UCSD-AML1 (cell line): Measurements from ENCODE around the gene MYEF2.

Experiments used
- DNase-seq: peaks from one replicate; lab custom pipeline; 2025; ENCODE audit not compliant: unreplicated experiment; lab: John Stamatoyannopoulos, UW

MYEF2 gene, protein sequence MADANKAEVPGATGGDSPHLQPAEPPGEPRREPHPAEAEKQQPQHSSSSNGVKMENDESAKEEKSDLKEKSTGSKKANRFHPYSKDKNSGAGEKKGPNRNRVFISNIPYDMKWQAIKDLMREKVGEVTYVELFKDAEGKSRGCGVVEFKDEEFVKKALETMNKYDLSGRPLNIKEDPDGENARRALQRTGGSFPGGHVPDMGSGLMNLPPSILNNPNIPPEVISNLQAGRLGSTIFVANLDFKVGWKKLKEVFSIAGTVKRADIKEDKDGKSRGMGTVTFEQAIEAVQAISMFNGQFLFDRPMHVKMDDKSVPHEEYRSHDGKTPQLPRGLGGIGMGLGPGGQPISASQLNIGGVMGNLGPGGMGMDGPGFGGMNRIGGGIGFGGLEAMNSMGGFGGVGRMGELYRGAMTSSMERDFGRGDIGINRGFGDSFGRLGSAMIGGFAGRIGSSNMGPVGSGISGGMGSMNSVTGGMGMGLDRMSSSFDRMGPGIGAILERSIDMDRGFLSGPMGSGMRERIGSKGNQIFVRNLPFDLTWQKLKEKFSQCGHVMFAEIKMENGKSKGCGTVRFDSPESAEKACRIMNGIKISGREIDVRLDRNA

DNA sequence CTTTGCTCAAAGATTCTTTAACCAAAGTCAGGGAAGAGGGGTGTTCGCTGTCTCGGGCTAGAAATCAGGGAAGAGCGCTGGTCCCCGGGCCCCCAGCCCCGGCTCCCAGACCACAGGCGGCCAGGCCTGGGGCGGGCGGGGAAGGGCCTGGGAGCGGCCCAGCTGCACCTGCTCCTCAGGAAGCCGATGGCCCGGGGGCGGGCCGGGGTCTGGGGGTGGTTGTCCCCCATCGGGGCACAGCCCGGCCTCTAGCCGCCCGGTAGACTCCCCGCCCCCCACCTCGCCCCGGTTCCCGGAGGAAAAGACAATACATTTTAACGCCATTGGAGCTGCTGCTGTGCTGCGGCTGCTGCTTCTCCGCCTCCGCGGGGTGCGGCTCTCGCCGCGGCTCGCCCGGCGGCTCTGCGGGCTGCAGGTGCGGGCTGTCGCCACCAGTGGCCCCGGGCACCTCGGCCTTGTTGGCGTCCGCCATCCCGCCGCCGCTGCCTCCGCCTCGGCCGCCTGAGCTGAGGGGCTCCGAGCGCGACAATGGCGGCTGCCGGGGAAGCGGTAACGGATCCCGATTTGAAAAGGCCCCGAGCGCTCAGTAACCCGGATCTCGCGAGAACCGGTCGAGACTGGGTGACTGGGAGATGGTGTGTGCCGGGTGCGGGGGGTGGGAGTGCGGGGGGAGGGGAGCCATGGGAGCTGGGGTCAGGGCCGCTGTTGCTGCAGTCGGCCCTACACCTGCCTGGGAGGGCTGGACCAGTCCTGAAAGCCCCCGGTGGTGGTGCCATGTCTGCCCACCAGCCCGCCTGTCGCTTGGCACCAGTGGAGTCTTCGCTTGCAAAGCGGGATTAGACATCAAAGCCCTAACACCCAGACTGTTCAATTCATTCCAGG is at the start of gene MYEF2:
Gene MYEF2, minus strand, starts transcription at position 530 of the 882 bp plus-strand sequence. Its CDS starts 58 bp downstream, at position 472.
- no peak for DNase-seq

DNA sequence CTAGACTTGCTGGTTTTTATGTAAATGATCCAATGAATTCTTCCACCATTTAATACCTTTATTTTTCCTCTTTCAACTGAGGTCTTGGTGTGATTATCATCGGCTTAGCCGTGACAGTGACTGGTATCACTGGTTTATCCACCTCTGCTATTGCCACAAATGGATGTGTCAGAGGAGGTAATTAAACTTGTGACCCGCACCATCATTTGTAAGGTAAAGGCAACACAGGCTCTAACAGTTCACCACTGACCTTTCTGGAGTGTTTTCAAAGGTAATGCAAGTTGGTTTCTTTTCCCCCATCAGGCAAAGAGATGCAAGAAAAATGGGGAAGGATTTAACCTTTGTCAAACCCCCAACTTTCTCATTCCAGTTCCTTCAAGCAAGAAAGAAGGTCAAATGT is 47.7 kb upstream of the MYEF2 start:
- no peak for DNase-seq

DNA sequence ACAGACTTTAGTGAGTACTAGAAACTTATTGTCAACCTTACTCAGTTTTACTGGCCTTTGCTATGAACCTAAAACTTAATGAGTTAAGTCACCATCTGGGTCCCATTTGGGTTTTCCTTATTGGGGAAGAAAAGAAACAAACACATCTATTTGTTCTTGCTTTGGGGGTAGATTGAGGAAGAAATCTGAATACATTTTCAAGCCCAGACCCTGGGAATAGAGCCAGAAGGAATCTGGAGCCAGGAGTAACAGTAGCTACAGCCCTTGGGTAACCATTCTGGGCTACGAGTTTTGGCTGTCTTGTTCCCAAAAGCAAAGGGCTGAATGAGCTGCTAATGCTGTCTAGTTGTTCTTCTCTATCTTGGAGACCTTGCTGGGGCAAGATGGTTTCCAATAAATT is 44.5 kb upstream of the MYEF2 start:
- no peak for DNase-seq

DNA sequence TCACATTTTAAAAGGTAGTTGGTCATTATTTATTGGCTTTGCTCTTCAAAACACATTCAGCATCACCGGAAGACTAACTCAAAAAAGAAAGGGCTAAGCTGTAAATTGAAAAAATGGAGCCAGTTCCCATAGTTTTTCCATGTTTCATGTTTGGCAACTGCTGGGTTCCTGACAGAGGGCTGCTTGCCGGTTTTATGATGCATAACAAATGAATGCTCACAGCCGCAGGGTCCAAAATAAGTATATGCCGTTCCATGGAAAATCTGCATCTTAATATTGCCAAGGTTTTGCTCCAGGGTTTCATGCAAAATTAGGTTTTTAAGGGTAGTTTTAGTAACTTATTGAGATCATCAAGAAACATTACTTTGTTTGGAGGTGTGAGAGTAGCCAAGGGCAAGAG is 43.8 kb upstream of the MYEF2 start:
- DNase-seq, result no peak

DNA sequence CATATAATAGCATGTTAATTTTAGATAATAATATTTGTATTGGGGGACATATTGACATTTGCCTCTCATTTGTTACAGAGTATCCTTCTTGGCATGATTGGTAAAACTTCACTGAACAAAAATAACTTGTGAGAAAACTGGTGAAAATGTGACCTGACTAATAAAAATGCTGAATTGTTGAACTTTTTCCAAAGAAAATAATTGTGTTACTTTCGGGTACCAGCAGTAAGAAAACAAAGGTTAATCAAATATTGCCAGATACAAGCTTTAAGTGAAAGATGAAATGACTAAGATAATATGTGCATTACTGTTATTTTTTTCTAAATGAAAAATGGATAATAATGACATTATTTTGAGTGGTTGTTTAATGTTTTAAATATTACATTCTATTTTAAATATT is 43.2 kb upstream of the MYEF2 start:
- no peak for DNase-seq

DNA sequence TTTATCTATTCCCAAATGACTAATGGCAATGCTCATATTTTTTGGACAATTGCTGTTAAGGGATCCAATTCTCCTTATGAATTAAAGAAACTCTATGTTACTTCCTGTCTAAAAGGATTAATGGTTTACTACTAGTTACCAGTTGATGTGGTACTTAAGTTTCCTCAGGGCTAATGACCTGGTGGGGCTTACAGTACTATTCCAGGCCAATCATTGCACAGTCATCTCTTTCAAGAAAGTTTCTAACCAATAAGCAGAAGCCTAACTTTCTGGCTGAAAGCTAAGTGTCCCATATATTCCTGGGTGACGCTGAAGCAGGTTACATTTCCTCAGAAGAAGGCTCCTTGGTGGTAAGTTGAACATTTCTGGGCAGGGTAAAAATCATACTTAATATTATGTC is 27.9 kb upstream of the MYEF2 start, which contains the start of gene SLC12A1:
Gene SLC12A1, plus strand, starts transcription at position 322 of the 400 bp plus-strand sequence. CDS start 1,418 bp downstream, outside the sequence.
- DNase-seq, result no peak

DNA sequence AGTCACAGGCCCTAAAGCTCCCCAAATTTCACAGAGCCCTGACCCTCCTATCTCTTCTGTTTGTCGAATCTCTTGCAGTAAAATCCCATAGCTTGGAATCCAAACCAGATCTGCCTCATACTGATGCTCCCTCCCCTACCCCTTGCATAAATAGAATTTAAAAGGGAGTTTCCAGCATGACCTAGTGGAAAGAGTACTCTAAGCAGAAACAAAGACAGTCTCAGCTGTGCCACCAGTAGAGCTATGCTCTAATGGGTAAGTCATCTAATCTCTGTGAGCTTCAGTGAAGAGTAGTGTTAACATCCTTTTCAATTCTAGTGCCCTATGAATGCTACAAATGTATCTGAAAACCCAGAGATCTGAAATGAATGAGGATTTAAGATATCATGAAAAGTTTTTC is 24.0 kb upstream of the MYEF2 start:
- no peak for DNase-seq

DNA sequence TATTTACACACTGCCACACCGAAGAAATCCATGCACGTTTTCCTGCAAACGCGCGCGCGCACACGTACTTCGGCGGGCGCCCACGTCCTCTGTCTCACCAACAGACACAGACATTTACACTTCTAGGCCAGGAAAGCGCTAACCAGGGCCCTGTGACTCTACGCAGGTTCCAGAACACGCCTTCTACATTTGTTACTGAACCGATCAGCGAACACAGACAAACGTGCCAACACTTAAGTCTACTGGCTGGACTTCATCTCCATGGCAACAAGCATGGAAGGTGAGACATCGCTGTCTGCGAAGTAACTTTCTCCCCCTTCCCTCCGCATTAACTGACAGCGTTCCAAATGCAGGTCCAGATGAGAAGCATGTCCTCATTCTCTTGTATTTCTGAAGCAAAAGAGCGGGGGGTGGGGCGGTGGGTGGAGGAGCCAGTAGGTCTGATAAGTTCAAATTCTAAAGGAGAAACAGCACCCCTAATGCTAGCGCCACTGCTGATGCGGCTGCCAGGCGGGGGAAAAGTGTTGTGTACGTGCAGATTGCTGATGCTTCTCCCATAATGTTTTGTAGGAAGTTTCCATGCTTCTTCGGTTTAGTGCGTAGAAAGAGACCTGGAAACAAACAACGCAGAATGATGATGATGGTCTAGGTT is 13.6 kb upstream of the MYEF2 start, which contains the start of gene CTXN2:
Gene CTXN2, plus strand, starts transcription at position 92 of the 652 bp plus-strand sequence. CDS start 9,636 bp downstream, outside the sequence.
- no peak for DNase-seq

DNA sequence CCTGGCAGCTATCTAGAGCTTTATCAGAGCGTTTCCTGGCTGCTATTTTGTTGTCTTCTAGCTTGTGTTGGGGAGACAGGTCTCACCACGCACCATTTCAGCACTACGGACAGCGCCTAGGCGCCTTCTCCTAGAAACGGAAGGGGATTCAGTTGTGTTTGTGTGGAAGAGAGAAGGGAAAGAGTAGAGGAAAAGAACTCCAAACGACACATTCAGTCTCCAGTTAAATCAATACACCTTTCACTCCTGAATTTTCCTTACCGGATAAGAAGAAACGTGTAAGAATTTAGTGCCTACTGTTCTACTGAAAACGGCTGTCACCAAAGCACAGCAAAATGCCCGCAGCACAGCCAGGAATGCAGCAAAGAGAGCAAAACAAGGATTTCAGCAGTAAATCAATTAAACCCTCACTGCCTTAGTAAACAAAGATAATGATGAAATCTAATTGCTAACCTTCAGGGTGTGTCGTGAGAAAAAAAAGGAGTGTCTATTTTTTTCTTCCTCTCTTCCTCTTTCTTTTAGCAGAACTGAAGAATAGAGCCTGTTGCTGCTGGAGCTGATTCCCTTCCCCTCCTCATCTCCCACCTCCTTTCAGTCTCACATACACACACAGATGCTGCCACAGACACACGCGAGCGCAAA is 13.0 kb upstream of the MYEF2 start:
- peak; percentile 34 for DNase-seq

DNA sequence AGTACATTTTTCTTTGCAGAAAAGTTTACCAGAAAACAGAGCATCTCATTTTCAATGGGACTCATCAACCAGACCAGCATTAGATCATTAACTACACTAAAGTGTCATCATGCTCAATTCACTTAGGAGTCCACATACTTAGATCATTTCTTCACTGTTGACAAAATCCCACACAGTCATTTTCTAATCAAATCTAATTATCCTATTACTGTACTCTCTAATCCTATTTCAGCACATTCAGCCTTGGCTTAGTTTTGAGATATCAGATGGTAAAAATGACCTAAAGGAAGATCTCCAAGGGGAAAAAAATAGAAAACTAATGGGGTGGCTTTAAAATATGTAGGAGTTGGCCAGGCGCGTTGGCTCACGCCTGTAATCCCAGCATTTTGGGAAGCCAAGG is 8.2 kb upstream of the MYEF2 start:
- no peak for DNase-seq

DNA sequence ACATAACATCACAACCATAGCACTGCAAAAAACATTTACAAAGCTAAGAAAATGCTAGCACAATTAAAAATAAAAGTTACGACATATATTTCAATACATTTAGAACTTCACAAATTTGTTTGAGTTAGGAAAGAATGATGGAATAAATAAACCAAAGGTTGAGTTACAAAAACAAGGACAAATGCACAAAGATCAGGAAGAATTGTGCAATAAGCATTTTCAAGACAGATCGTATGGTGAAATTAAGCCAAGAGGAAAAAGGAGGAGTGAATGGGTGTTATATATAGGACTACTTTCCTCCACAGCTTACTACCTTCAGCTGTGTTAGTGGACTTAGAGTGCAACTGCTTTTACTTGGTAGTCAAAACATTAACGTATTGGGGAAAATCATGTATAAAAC is 7.4 kb upstream of the MYEF2 start:
- DNase-seq, result no peak

DNA sequence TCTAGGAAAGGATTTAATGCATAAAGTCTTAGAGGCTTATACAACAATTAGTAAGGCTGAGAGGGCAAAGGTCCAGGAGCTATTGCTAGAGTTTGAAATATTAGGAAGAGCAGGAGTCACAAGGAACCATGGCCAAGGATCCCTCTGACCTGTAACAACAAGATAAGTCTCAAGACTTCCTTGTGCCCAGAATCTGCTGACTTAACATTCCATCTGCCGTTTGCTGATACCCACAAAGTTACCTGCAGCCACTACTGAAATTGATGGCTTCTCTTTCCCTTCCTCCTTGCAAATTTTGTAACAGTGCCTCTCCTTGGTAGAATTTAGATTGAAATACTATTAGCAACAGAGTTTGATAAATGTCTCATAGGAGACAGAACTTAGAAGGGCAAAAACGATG is 4.7 kb upstream of the MYEF2 start:
- no peak for DNase-seq

DNA sequence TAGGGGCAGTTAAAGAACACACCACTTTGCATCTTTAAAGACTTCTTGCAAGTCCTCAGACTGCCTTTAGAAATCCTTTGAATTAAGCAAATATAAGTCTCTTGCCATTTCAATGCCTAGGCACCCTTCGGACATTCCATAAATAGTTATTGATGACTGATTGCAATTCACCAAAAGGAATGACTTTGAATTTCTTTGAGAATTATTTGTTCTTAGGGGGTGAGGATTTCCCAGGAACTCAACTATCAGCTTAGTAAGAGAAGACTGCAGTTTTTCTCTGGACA is 495 bp upstream of the MYEF2 start:
- DNase-seq, result no peak

DNA sequence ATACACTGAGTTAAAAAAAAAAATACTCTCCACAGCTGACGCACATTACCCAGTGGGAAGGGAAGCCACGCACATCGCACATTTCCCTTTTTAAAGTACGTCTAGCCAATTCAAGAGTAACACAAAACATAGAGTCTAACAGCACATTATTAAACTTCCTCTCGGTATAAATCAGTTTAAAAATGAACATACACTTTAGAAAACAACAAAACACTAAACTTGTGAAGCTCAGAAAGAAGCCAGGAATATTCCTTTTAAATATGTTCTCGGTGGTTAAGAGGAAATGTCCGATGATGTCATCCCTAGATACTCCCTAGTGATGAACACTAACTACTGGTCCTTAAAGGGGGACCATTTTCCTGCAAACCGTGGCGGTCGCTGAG is 721 bp downstream of the MYEF2 start:
- no peak for DNase-seq

DNA sequence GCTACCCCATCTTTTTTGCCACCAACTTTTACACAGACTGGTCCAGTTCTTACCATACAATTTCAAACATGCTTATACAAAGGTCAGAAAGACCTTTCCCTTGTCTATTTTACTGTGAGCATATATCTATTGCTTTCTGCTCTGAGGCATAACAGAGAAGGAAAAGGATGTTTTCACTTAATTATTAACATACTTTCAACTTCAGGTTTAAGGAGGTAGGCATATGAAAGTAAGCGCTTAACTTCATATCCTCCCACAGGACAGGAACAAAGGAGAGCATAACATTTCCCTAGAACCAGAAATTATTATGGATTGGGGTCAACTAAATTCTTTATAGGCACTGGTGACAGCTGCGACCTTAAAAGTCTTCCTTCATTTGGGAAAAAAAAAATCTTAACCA is 1.1 kb downstream of the MYEF2 start:
- no peak for DNase-seq

DNA sequence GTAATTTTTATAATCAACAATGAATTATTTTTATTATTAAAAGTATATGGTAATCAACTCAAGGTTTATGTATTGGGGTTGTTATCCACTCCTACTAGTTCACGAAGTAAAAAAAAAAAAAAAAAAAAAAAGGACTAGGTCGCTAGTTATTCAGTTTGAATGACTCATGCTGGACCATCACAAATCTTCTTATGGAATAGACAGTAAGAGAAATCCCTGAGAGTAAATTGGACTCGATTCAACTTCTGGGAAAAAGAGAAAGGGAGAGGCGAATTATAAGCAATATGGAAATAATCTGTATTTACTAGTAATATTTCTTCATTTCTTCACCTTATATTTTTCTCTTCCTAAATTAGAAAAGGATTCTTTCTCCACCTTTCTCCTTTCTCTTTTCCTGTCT is 2.0 kb downstream of the MYEF2 start:
- DNase-seq, result no peak

DNA sequence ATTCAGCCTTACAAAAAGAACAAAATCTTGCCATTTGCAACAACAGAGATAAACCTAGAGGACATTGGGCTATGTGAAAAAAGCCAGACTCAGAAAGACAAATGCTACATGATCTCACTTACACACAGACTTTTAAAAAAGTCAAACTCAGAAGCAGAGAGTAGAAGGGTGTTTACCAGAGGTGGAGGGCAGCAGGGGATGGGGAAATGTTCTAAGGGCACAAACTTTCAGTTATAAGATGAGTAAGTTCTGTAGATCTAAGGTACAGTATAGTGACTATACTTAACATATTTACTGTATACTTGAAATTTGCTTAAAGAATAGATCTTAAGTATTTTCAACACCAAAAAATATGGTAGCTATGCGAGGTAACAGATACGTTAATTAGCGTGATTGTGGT is 3.0 kb downstream of the MYEF2 start:
- DNase-seq, result no peak

DNA sequence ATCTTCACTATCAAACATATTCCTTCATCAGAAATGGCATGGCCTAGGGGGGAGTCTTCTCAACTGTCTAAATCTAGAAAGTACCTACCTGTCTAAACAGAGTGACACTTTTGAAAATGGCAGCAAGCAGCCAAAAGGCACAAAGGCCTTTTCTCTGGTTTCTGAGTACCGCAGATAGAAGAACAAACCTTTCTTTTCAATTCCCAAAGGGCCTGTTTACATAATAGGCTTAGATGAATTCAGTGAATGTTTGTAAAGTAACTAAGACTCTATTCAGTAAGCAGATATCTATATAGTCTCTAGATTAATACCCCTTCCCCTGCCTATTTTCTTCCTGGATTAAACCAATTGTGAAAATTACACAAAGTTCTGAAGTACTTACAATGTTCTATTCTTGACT is 7.1 kb downstream of the MYEF2 start:
- no peak for DNase-seq

DNA sequence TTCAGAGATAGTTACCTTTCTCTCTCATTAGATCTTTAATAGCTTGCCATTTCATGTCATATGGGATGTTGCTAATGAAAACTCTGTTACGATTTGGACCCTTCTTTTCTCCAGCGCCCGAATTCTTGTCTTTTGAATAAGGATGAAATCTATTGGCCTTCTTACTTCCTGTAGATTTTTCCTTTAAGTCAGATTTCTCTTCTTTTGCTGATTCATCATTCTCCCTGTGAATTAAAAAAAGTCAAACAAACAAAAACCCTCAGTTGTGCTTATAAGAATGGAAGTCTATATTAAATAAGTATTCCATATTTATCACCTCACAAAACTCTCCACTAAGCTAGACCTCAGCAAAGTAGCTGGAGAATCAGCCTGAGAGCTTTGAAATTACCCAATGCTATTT is 9.5 kb downstream of the MYEF2 start:
- DNase-seq, result no peak

DNA sequence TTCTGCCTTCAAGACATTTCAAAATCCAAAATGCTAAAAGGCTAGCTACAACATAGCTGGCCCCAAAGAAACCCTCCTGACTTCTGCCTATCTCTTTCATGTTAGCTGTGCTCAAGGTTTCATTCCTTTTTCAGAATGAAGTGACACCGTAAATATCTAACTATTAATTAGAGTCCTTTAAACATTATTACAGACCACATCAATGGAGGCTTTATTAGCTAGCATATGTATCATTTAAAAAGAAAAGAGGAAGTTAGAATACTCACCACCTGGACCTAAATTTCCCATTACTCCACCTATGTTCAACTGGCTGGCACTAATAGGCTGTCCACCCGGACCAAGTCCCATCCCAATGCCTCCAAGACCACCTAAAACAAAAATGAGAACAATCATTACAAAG is 24.6 kb downstream of the MYEF2 start:
- no peak for DNase-seq

DNA sequence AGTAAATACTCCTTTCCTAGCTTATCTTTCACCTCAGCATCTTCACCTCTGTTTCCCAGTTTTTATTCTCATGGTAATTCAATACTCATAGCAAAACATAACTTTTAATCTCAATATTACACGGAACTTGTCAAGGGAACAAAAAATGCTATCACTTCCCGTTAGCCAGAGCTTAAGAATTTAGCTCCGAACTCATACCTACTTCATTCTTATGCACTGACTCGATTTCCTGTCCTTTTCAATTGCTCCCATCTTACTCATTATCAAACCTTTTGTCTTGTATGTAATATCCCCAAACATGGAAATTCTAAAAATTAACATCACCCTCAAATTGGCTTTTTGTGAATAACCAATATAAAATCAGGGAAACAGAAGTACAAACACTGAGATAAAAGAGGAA is 28.2 kb downstream of the MYEF2 start:
- no peak for DNase-seq
